ENCODE measurements around the gene CTNNB1.
"Not testable (repeated sequence)": the region's sequence is repeated elsewhere in the genome, so short reads cannot be mapped to it uniquely, and the experiment has no call there.

Gene CTNNB1

DNA sequence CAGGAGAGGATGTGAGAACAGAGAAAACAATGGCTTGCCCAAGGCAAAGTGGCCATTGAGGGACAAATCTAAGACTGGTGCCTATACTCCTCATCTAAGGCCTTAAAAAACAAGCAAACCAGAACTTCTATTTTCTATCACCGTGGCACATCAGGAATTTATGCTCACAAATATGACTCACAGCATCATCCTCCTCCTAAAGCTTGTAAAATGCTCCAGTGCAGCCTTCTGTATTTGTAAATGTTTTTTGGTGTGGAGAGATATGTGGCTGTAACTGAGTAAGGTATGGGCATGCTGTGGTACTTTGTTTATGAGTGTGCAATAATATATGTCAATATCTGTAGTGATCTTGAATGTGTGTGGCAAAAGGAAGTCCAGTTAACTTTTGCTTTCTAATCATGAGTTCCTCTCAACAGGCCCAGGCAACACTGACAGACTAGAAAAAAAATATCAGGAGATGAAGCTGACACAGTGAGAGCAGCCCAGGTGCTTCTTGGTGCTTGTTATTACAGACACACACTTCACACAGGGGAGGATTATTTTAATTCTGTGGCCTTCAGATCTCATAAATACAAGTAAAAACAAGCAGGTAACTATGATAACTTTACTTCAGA is 60.3 kb downstream of the CTNNB1 start:
- DNase-seq: no peak

GRCh38 chr3:41260063-41260450 is 60.8 kb downstream of the CTNNB1 start:
- DNase-seq: no peak

DNA sequence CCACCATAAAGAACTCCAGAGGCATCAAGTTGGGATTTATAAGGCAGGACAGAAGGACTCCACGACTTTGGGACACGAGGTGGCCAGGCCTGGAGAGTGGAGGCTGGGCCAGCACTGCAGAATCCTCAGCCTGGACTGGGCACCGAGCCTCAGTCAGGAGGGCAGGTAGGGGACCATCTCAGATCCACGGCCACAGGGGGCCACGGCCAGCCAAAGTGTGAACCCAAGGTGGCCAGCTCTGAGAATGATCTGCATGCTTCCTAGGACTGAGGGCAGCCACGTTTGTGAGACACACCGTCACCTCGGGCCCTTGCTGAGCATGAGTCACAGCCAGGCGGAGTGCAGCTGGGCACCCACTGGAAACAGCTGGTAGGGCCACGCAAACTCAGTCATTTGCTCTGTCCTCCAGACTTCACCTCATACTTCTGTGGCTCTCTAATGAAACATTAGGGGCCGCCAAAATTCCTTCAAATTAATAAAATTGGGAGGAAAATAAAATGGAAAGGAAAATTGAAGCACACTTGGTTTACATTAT is 65.8 kb downstream of the CTNNB1 start:
- DNase-seq: no peak

GRCh38 chr3:41265823-41266273 is 66.5 kb downstream of the CTNNB1 start:
- DNase-seq: no peak

- no peak for DNase-seq
Measured at GRCh38 chr3:41267975-41268640, 68.8 kb downstream of the CTNNB1 start.

GRCh38 chr3:41272667-41273066 is 73.4 kb downstream of the CTNNB1 start:
- DNase-seq: no peak

DNA sequence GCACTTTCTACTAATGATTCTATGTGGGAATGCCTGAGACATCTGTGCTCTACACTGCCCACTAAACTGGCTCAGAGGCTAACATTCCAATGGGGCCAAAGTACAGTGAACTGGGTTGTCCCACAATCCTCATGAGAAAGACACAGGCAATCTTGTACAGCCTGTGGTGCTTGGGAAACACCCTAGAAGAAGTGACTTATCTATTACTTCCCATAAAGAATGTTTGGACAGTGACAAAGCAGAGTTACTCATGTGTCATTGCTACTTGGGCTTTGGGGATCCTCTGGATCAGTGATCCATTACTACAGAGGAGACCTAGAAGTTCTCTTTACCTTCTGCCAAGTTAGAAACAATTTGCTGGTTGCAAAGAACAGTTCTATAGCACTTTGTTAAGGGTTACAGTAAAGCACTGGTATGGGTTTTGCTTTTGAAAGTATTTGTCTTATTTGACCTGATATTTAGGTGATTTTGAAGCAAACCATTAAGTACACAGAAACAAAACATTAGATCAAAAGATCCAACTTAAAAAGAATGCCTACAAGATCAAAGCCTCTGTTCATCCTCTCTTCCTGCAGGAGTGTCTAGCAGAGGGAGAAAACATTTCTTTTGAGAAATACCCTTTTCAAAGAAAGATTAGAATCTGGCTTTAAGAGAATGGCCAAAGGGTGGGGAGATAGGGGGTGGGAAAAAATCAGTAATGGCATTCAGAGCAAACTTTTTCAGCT is 75.8 kb downstream of the CTNNB1 start:
- DNase-seq: no peak

GRCh38 chr3:41276191-41276590 is 76.9 kb downstream of the CTNNB1 start:
- DNase-seq: no peak

DNA sequence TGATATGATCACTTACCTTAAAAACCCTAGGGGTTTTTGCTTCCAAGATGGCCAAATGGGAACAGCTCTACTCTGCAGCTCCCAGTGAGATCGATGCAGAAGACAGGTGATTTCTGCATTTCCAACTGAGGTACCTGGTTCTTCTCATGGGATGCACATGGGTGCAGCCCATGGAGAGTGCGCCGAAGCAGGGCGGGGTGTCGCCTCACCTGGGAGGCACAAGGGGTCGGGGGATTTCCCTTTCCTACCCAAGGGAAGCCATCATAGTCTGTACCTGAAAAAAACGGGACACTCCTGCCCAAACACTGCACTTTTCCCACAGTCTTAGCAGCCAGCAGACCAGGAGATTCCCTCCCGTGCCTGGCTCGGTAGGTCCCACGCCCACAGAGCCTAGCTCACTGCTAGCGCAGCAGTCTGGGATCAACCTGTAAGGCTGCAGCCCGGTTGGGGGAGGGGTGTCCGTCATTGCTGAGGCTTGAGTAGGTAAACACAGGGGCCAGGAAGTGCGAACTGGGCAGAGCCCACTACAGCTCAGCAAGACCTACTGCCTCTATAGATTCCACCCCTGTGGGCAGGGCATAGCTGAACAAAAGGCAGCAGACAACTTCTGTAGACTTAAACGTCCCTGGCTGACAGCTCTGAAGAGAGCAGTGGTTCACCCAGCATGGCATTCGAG is 78.6 kb downstream of the CTNNB1 start:
- DNase-seq: no peak

GRCh38 chr3:41284934-41285333 is 85.6 kb downstream of the CTNNB1 start:
- not testable (repeated sequence) for DNase-seq

GRCh38 chr3:41286305-41286704 is 87.0 kb downstream of the CTNNB1 start:
- DNase-seq: no peak

GRCh38 chr3:41288785-41289184 is 89.5 kb downstream of the CTNNB1 start:
- no peak for DNase-seq
